ENCODE data around the gene RNF114. TPM values are rescaled to one million over a fixed set of nuclear protein-coding genes. Genes with fewer than 3 reads are reported as not detected.
A peak's percentile ranks its signal among the peaks of the same experiment; 100 is the strongest.
"Not testable (repeated sequence)": the region's sequence is repeated elsewhere in the genome, so short reads cannot be mapped to it uniquely, and the experiment has no call there.

Gene RNF114
- total RNA-seq, 2 experiments from 2014 or later: 47.5 to 66.6 TPM

DNA sequence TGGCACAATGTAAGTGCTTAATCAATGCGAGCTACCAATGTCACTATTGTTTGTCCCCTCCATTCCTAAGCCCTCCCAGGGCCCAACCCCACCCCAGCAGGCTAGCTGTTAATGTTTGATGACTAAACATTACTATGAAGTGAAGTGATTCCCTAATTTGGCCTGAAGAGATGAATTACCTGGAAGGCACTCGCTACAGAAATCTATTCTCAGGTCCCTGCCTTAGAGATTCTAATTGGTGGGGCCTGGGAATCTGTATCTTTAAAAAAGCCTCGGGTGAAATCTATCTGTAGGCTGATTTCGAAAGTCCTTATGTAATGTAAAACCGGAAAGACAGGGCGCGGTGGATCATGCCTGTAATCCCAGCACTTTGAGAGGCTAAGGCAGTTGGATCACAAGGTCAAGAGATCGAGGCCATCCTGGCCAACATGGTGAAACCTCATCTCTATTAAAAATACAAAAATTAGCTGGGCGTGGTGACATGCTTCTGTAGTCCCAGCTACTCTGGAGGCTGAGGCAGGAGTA lies 29.6 kb downstream of the RNF114 start:
- Mint-ChIP-seq H3K36me3 (ENCODE audit: low read depth) (peaks cover 2% of the 10 kb centered on the region), H3K4me1 (no peaks in the 10 kb centered on the region), H3K27ac (no peak overlapping the region), H3K4me3 (no peak overlapping the region), H3K9me3 (ENCODE audit: low read depth) (no peaks in the 10 kb centered on the region), H3K27me3 (no peaks in the 10 kb centered on the region)
- ChIA-PET CTCF (interaction anchor here (2.1 to 5.2 kb wide), 2 partner anchors 13 to 105 kb away, joined by 8 to 34 read pairs; no protein-coding TSS in a partner anchor), POLR2A (interaction anchor here (0.5 kb wide), 1 partner anchor 65 kb away, joined by 3 read pairs; no protein-coding TSS in a partner anchor)
- DNase-seq (no peak), ATAC-seq (no peak)
- intact Hi-C loops (cut with DNase I, micrococcal nuclease): no loop called here

DNA sequence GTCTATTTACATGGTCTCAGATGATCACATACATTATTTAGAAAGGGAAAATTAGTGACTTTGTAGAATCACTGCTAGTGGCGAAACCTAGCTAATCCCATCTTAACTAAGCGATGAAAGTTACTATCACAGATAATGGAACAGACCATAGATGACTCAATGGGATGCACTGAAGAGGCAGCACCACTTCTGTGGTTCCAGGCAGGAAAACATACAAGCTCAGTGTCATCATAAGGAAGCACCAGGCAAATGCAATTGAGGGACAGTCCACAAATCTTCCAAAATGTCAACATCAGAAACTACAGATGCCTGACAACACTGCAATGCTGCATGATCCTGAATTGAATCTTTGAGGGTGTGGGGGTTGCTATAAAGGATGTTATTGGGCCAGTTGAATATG lies 30.7 kb downstream of the RNF114 start:
- ChIA-PET POLR2A (no interaction called here), CTCF (interaction anchor here (0.7 to 5.2 kb wide), 3 partner anchors 9 to 104 kb away, joined by 3 to 34 read pairs (median 4); no protein-coding TSS in a partner anchor)
- H3K27me3 Mint-ChIP-seq: no peaks in the 10 kb centered on the region
- no peaks in the 10 kb centered on the region for H3K36me3 Mint-ChIP-seq (ENCODE audit: low read depth)
- H3K27ac Mint-ChIP-seq: no peak overlapping the region
- H3K9me3 Mint-ChIP-seq (ENCODE audit: low read depth): no peaks in the 10 kb centered on the region
- ATAC-seq (no peak), DNase-seq (no peak)
- H3K4me1 Mint-ChIP-seq: no peaks in the 10 kb centered on the region
- intact Hi-C loops (cut with DNase I, micrococcal nuclease): no loop called here
- H3K4me3 Mint-ChIP-seq: no peak overlapping the region

DNA sequence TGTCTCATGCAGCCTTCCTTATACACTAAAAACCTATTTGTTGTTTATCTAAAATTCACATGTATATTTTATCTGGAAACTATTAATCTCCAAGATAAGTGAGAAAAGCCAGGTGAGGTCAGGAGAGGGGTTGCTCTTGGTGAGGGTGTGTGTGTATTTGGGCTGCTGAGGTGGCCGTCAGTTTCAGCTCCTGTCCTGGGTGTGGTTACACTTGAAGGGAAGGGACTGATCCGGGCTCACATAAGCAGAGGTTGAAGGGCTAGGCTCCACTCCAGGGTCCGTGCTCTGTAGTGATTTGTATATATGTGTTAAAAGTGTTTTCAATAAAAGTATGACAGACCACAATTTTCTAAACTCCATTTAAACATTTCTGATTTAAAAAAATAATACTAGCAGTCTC lies 33.0 kb downstream of the RNF114 start:
- CTCF ChIA-PET: no interaction called here
- H3K9me3 Mint-ChIP-seq (ENCODE audit: low read depth): no peaks in the 10 kb centered on the region
- no peak overlapping the region for H3K4me3 Mint-ChIP-seq
- intact Hi-C loops (cut with DNase I, micrococcal nuclease): no loop called here
- no peak overlapping the region for H3K27ac Mint-ChIP-seq
- ATAC-seq: no peak
- H3K4me1 Mint-ChIP-seq: no peaks in the 10 kb centered on the region
- POLR2A ChIA-PET: no interaction called here
- H3K36me3 Mint-ChIP-seq (ENCODE audit: low read depth): no peaks in the 10 kb centered on the region
- no peak for DNase-seq
- H3K27me3 Mint-ChIP-seq: no peaks in the 10 kb centered on the region

DNA sequence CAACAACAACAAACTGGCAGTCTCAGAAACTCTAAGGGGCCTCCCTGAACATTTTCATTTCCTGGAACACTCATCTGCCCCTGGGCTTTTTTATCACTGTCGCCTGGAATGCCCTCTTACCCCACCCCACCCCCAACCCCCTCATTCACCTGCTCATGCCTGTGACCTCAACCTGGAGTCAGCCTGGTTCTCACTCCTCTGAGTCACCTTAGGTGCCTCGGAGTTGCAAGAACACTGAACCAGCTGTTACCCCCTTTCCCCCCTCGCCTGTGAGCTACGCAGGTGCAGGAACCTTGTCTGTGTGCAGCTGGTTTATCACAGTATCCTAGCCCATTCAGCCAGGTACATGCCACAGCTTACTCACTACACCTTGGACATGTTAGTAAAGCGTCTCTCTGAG lies 33.7 kb downstream of the RNF114 start:
- ATAC-seq: no peak
- DNase-seq: no peak
- no peaks in the 10 kb centered on the region for H3K9me3 Mint-ChIP-seq (ENCODE audit: low read depth)
- no peaks in the 10 kb centered on the region for H3K27me3 Mint-ChIP-seq
- intact Hi-C loops (cut with DNase I, micrococcal nuclease): no loop called here
- H3K4me3 Mint-ChIP-seq: no peak overlapping the region
- H3K36me3 Mint-ChIP-seq (ENCODE audit: low read depth): no peaks in the 10 kb centered on the region
- H3K4me1 Mint-ChIP-seq: no peaks in the 10 kb centered on the region
- CTCF ChIA-PET: interaction anchor here (0.5 to 2.2 kb wide), 3 partner anchors 12 to 315 kb away, joined by 3 to 5 read pairs (median 3); no protein-coding TSS in a partner anchor
- no peak overlapping the region for H3K27ac Mint-ChIP-seq
- POLR2A ChIA-PET: no interaction called here

DNA sequence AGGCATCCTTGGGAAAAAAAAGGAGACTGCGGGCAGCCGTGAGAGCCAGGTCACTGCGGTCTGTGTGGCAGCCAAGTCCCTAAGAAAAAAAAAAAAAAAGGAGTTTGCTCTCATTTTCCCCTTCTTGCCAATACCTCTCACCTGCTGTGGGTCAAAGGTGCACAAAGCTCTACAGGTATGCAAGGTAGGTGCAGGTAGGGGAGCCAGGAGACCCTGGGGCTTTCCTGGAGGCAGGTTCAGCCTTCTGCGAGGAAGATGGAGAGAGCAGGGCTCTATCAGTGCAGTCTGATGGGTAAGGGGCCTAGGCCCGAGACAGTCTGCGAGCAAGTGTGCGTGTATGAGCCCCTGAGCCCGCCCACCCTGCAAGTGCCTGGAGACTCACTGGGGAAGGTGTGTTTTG lies 34.3 kb downstream of the RNF114 start:
- ChIA-PET CTCF (interaction anchor here (2.2 kb wide), 1 partner anchor 101 kb away, joined by 5 read pairs; no protein-coding TSS in a partner anchor), POLR2A (no interaction called here)
- DNase-seq (no peak), ATAC-seq (no peak)
- Mint-ChIP-seq H3K27ac (no peak overlapping the region), H3K4me1 (no peaks in the 10 kb centered on the region), H3K27me3 (no peaks in the 10 kb centered on the region), H3K9me3 (ENCODE audit: low read depth) (no peaks in the 10 kb centered on the region), H3K4me3 (no peak overlapping the region), H3K36me3 (ENCODE audit: low read depth) (no peaks in the 10 kb centered on the region)
- intact Hi-C loops (cut with DNase I, micrococcal nuclease): no loop called here

DNA sequence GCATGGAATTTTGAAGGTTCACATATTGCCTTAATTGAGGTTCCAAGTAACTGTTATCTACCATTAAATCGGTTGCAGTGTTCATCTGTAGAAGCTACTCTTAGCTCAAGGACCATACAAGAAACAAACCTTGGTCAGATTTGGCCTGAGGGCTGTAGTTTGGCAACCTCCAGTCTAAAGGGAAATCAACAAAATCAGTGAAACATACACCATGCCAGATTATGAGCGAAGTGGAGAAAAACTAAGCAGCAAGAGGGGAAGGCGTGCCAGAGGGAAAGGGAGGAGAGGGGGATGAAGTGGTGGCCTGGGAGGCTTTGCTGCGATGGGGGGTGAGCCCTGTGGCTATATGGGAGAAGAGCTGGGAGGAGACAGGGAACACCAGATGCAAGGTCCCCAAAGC lies 37.8 kb downstream of the RNF114 start:
- ATAC-seq (no peak), DNase-seq (no peak)
- intact Hi-C loops (cut with DNase I, micrococcal nuclease): no loop called here
- no peaks in the 10 kb centered on the region for H3K9me3 Mint-ChIP-seq (ENCODE audit: low read depth)
- no peak overlapping the region for H3K27ac Mint-ChIP-seq
- H3K4me1 Mint-ChIP-seq: no peaks in the 10 kb centered on the region
- no peaks in the 10 kb centered on the region for H3K27me3 Mint-ChIP-seq
- no peak overlapping the region for H3K4me3 Mint-ChIP-seq
- no peaks in the 10 kb centered on the region for H3K36me3 Mint-ChIP-seq (ENCODE audit: low read depth)
- ChIA-PET POLR2A (no interaction called here), CTCF (interaction anchor here (0.7 to 10.6 kb wide), 3 partner anchors 96 to 912 kb away, joined by 3 to 224 read pairs (median 3); no protein-coding TSS in a partner anchor)

DNA sequence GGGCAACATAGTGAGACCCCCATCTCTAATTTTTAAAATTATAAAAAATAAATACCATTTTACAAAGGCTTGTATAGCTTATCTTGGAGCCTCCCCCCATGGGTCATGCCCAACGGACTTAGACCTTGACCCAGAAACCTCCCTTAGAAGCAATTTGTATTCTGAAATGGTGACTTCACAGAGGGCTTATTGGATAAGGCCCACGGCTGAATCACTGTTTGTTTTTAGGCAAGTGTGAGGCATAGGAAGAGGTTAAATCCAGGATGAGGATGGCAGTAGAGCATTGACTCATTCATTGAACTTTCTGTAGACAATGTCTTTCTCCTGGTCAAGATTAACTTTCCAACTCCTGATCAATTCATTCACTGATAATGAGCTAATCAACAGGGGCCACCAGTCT lies 40.3 kb downstream of the RNF114 start:
- CTCF ChIA-PET: interaction anchor here (0.7 to 10.6 kb wide), 7 partner anchors 10 to 339 kb away, joined by 3 to 224 read pairs (median 4); no protein-coding TSS in a partner anchor
- Mint-ChIP-seq H3K4me3 (no peak overlapping the region), H3K4me1 (no peaks in the 10 kb centered on the region), H3K27me3 (peaks cover 3% of the 10 kb centered on the region), H3K36me3 (ENCODE audit: low read depth) (no peaks in the 10 kb centered on the region), H3K9me3 (ENCODE audit: low read depth) (no peaks in the 10 kb centered on the region), H3K27ac (no peak overlapping the region)
- intact Hi-C loops (cut with DNase I, micrococcal nuclease): no loop called here
- ATAC-seq (no peak), DNase-seq (no peak)
- POLR2A ChIA-PET: interaction anchor here (0.6 kb wide), 1 partner anchor 649 kb away, joined by 3 read pairs; no protein-coding TSS in a partner anchor

DNA sequence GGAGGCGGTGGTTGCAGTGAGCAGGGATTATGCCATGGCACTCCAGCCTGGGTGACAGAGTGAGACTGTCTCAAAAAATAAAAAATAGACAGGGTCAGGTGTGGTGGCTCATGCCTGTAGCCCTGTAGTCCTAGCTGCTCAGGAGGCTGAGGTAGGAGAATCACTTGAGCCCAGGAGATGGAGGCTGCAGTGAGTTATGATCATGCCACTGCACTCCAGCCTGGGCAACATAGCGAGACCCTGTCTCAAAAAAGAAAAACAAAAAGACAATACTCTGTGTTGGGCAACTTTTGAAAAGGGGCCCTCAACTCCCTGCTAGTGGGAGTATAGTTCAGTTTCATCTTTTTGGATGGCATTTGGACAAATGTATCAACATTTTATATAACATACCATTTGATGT lies 41.5 kb downstream of the RNF114 start:
- intact Hi-C loops (cut with DNase I, micrococcal nuclease); DNase-seq; H3K4me3 Mint-ChIP-seq; H3K36me3 Mint-ChIP-seq (ENCODE audit: low read depth); ATAC-seq; H3K27ac Mint-ChIP-seq; H3K9me3 Mint-ChIP-seq (ENCODE audit: low read depth); H3K27me3 Mint-ChIP-seq; H3K4me1 Mint-ChIP-seq: not testable (repeated sequence)
- ChIA-PET POLR2A (interaction anchor here (0.8 kb wide), 1 partner anchor 336 kb away, joined by 3 read pairs; no protein-coding TSS in a partner anchor), CTCF (interaction anchor here (0.6 to 10.6 kb wide), 9 partner anchors 30 to 266 kb away, joined by 3 to 224 read pairs (median 5); no protein-coding TSS in a partner anchor)

DNA sequence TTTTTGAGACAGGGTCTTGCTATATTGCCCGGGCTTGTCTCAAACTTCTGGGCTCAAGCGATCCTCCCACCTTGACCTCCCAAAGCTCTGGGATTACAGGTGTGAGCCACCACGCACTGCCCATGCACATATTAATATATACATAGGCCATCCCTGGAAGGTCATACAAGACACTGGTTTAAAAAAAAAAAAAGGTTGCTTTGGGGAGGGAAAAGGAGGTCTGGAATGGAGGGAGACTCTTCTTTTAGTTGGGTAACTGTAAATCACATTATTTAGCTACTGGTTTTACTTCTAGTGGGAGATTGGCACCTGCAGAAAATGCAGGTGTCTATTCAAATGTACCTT lies 42.5 kb downstream of the RNF114 start:
- Mint-ChIP-seq H3K36me3 (ENCODE audit: low read depth) (no peaks in the 10 kb centered on the region), H3K27me3 (peaks cover 7% of the 10 kb centered on the region), H3K9me3 (ENCODE audit: low read depth) (no peaks in the 10 kb centered on the region), H3K27ac (no peak overlapping the region), H3K4me3 (no peak overlapping the region), H3K4me1 (peaks cover 15% of the 10 kb centered on the region)
- intact Hi-C loops (cut with DNase I, micrococcal nuclease): loop anchor here (1.0 kb wide), 4 partner anchors 93 to 201 kb away; no protein-coding TSS in a partner anchor
- ChIA-PET POLR2A (no interaction called here), CTCF (interaction anchor here (0.7 to 10.6 kb wide), 22 partner anchors 10 to 224 kb away, joined by 3 to 224 read pairs (median 7); no protein-coding TSS in a partner anchor)
- ATAC-seq (no peak), DNase-seq (no peak)

DNA sequence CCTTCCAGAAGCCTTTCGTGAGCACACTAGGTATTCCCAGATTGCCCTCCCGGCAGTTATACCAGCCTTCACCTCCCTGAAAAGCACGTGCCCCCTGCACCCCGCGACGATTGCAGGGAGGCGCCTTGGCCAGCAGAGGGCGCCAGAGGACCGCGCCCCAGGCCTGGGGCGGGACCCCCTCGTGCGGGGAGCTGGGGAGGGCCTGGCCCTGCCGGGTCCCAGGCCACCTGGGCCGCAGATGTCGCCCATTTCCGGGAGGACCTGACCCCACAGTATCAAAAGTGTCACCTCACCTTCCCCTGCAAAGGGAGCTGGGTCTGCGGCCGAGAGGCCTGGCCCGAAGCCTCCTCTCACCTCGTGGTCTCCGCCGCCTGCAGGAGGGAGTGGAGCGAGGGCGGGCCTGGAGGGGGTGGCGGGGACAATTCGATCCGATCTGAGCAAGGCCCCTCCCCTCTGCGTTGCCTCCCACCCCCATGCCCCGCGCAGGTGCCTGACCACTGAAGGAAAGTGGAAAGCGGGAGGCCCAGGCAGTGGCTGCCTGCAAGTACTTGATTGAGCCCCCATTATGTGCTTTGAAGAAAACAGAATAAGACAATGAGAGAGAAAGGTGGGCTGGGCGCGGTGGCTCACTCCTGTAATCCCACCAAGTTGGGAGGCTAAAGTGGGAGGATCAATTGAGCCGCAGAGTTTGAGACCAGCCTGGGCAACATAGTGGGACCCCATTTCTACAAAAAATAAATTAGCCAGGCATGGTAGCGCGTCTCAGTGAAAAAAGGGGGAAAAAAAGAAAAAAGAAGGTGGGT lies 43.0 kb downstream of the RNF114 start:
- Mint-ChIP-seq H3K4me1 (peaks cover 15% of the 10 kb centered on the region), H3K27ac (no peak overlapping the region), H3K9me3 (ENCODE audit: low read depth) (no peaks in the 10 kb centered on the region), H3K27me3 (peaks cover 7% of the 10 kb centered on the region), H3K4me3 (no peak overlapping the region), H3K36me3 (ENCODE audit: low read depth) (no peaks in the 10 kb centered on the region)
- peak; percentile 62 for ATAC-seq
- POLR2A ChIA-PET: interaction anchor here (0.7 kb wide), 1 partner anchor 92 kb away, joined by 4 read pairs; no protein-coding TSS in a partner anchor
- DNase-seq: peak; percentile 77
- CTCF ChIA-PET: interaction anchor here (0.6 to 10.6 kb wide), 25 partner anchors 10 to 497 kb away, joined by 3 to 224 read pairs (median 7); no protein-coding TSS in a partner anchor
- intact Hi-C loops (cut with DNase I, micrococcal nuclease): loop anchor here (1.0 kb wide), 4 partner anchors 92 to 200 kb away; no protein-coding TSS in a partner anchor

DNA sequence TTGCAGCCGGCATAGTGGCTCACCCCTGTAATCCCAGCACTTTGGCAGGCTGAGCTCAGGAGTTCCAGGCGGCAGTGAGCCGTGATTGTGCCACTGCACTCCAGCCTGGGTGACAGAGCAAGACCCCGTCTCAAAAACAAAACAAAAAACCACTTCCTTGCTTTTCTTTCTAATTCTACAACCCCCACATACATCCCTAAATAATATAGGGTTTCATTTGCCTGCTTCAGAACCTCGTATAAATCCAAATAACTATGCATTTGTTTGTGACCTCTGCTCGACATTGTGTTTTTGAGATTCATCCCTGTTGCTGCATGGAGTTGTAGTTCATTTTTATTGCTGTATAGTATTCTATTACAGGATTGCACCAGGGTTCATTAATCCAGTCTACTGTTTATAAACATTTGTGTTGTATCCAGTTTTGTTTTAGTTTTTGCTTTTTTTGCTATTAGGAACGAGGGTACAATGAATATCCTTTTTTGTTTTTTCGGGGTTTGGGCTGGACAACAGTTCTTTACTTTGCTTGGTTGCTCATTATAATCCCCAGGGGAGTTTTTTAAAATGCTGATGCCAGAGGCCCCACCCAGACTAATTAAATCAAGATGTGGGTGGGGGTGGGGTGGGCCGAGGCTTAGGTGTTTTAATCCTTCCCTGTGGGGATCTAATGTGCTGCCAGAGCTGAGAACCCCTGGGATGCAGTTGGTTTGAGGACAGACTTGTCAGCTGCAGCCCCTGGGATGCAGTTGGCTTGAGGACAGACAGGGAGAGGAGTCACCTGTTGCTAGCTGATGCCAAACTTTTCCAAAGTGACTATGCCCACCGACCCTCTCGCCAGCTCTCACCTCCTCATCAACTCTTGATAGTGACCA lies 44.2 kb downstream of the RNF114 start:
- DNase-seq: no peak
- H3K27ac Mint-ChIP-seq: no peak overlapping the region
- peaks cover 15% of the 10 kb centered on the region for H3K4me1 Mint-ChIP-seq
- H3K36me3 Mint-ChIP-seq (ENCODE audit: low read depth): no peaks in the 10 kb centered on the region
- no peak for ATAC-seq
- peaks cover 7% of the 10 kb centered on the region for H3K27me3 Mint-ChIP-seq
- no peaks in the 10 kb centered on the region for H3K9me3 Mint-ChIP-seq (ENCODE audit: low read depth)
- ChIA-PET POLR2A (interaction anchor here (0.6 kb wide), 1 partner anchor 126 kb away, joined by 16 read pairs; no protein-coding TSS in a partner anchor), CTCF (interaction anchor here (0.6 to 10.6 kb wide), 9 partner anchors 15 to 814 kb away, joined by 3 to 224 read pairs (median 4); partner anchors contain the start of gene BCAS4)
- no peak overlapping the region for H3K4me3 Mint-ChIP-seq
- intact Hi-C loops (cut with DNase I, micrococcal nuclease): loop anchor here (5.0 to 10.0 kb wide), 2 partner anchors 482 to 484 kb away; no protein-coding TSS in a partner anchor

All from activated CD4-positive, alpha-beta T cell treated with anti-CD3 and anti-CD28 coated beads for 36 hours (primary cell).